Activated T-cell treated with anti-CD3 and anti-CD28 coated beads for 48 hours (primary cell): ENCODE data around the gene SHH.

ENCODE experiments used
- DNase-seq: peaks from one replicate; pipeline ENCODE4 v3.0.0-alpha.2; 2020; ENCODE audit warnings: low read depth

The SHH gene

DNA sequence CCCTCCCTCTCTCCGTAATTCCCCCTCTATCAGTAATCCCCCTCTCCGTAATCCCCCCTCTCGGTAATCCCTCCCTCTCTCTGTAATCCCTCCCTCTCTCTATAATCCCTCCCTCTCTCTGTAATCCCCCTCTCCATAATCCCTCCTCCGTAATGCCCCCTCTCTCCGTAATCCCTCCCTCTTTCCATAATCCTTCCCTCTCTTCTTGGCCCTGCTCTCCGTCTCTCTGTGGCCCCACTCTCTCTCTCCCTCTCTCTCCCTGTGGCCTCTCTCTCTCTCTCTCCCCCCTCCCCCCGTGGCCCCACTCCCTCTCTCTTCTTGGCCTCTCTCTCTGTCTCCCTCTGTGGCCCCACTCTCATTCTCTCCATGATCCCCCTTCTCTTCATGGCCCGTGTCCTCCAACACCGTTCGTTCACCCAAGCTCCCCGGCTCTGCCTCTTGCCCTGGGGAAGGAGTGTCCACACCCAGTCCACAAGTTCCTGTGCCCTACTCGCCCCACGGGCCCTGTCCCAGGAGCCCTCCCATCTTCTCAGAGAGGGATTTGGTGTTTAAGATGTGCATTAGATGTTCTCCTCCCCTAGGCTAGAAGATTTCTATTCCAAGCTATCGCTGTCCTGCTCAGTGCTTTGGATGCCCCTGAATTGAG, 19.8 kb downstream of the SHH start:
- DNase-seq: no peak

DNA sequence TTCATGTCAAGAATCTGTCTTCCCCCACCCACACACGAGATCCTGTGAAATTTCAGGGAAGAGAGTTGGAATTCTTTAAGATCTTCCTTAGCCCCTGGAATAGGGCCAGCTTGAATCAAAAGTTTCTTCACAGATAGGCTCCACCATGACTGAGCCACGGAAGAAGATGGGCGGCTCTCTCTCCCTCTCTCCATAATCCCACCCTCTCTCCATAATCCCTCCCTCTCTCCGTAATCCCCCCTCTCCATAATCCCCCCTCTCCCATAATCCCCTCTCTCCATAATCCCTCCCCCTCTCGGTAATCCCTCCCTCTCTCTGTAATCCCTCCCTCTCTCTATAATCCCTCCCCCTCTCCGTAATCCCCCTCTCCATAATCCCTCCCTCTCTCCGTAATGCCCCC, 20.4 kb downstream of the SHH start:
- DNase-seq: no peak

DNA sequence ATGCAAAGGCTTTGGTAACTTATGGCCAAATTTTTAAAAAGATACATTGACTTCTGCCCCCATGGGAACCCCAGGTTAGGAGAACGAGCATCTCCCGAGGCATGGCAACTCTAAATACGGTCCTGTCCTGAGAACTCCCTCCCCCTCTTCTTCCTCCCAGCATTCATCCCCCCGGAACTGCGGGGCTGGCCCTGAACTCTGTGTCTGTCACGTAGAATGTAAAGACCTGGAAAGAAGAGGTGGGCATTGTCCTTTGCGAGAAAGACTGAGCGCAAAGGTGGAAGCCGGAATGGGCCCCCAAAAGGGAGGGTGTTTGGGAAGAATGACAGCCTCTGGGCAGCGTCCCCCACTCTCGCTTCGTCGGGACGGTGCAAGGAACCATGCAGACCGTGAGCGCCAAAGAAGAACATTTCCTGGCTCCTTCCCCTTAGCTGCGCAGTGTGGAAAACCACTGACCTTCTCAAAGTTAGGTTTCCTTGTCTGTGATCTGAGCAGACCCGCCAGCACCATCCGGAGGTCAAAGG, 21.0 kb downstream of the SHH start:
- no peak for DNase-seq

DNA sequence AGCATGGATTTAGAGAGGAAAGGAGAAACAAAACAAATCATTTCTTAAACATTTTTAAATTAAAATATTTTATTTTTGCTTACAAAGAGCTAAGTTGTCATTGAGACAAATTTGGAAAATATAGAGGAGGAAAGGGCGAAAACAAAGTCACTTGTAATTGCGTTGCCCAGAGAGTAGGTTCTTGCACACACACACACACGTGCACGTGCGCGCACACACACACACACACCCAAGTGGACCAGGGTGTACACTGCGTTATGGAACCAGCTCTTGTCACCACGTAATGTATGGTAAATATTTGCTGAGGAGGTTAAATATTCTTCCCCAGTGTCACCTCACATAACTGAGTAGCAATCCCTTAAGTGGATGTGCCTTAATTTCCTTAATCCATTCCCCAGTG, 21.6 kb downstream of the SHH start:
- DNase-seq: no peak

DNA sequence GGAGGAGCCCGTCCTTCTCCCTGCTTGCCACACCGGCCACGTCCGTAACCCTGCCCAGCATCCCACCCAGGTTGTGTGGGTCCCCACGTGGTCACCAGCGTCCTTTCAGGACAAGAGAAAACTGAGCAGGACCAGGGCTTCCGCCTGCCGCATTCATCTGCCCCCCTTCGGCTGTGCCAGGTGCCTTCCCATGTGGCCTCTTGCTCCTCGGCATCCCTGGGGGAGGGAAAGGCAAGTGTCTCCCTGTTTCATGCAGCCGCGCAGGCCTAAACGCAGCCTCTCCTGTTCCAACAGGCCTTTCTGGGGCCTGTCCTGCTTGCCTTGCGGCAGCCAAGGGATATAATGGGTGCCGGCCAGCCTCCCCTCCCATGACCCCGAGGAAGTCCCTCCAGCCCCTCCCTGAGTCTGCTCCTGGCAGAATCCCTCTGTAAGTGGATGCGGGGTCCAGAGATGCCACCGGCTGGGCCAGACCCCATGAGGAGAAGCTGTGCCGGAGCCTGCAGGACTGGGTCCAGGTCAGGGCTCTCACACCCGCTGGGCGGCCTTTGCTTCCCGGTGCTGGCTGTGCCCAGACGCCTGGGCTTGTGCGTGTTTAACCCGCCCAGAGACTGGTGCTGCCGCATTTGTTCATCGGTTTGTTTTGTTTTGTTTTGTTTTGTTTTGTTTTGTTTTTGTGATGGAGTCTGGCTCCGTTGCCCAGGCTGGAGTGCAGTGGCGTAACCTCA, 23.1 kb downstream of the SHH start:
- no peak for DNase-seq

DNA sequence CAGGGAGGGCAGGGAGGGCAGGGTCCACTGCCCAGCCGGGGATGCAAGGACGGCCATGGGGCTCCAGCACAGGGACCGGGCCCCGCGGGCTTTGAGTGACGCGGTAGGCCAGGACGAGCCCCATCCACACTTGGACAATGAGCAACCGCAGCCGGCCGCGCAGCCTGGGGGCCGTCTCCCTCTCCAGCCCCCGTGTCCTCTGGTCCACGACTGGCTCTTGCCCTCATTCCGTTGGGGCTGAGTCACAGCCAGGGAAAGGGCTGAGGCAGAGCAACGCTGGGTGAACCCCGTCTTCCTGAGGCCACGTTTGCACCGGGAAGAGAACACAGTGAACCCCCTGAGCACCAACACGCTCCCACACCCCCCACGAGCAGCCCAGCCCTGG, 23.7 kb downstream of the SHH start:
- no peak for DNase-seq

DNA sequence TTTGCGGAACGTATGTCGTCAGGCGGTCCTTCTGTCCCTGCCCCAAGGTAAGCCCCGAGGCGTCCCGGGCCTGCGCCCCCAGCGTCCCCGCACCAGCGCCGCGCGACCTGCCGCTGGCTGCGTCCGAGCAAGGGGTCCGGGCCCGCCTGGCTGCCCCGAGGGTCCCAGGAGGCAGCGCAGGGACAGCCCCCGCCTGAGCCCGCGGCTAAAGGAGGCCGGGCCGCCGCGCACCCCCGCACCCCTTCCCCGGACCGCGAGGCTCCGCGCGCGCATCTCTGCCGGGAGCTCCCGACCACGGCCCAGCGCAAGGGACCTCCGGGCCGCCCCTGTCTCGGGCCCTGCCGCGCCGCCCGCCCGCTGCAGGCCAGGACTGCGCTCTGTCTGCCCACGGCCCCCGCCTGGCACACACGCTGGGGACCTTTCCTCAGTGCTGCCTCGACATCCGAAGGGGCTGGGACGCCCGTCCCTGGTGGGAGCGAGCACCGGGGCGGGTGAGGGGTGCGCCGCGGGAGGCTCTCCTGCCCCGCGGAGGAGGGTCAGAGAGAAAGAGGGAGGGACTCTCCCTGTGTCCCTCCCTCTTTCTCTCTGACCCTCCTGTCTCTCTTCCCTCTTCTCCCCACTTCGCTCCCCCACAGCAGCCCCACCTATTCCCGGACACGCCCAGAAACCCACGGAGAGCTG, 25.0 kb downstream of the SHH start:
- no peak for DNase-seq

DNA sequence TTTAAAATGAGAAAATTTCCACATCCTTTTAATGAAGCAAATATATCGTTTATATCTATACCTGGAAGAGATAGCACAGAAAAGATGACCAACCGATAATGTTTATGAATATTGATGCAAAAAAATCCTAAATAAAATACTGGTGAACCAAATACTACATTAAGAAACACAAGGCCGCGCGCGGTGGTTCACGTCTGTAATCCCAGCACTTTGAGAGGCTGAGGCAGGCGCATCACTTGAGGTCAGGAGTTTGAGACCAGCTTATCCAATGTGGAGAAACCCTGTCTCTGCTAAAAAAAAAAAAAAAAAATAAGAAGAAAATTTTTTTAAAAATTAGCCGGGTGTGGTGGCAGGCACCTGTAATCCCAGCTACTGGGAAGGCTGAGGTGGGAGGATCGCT, 25.8 kb downstream of the SHH start:
- no peak for DNase-seq

DNA sequence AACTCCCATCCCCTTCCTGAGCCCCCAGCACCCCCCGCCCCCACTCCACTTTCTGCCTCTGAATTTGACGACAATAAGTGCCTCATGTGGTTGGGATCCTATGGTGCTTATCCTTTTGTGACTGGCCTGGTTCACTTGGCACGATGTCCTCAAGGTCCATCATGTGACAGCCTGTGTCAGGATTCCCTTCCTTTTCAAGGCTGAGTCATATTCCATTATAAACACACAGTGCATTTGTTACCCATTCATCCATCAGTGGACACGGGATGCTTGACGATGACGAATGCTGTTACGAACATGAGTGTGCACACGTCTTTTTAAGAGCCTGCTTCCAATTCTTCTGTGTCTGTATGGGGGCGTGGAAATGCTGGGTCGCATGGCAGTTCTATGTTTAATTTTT, 26.7 kb downstream of the SHH start:
- DNase-seq: no peak

DNA sequence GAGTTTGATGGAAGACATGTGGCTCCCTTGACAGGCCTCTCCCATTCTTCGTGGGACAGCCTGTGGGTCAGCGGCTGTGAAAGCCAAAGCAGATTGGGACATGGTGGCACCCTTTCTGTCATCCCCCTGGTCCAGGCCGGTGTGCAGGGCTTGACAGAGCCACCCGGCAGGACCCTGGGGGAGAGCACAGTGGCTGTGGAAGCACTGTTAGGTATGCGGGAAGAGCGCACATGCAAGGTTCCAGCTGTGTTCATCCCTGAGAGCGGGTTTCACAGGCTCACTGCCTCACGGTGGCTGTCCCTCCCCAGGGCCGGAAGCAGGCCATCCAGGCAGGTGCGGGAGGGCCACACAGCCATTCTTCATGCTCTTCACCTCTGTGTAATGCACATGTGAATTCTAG, 29.8 kb downstream of the SHH start:
- DNase-seq: no peak

DNA sequence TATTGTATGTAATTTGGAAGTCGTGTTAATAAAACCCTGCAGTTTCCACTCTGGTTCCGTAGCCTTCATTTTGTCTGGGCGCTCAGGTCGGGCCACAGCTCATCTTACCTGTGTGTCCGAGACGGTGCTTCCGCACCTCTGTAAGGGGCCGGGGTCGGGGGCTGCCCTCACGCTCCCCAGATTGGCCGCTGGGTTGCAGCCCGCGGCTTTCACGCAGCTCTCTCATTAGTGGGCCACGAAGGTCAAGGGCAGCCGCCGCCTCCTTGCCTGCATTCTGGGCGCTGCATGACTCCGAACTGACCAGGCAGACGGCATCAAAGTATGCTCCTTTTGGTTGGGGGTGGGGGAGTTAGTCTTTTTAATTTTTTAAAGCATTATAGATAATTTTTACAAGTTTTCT, 30.8 kb downstream of the SHH start:
- DNase-seq: no peak

DNA sequence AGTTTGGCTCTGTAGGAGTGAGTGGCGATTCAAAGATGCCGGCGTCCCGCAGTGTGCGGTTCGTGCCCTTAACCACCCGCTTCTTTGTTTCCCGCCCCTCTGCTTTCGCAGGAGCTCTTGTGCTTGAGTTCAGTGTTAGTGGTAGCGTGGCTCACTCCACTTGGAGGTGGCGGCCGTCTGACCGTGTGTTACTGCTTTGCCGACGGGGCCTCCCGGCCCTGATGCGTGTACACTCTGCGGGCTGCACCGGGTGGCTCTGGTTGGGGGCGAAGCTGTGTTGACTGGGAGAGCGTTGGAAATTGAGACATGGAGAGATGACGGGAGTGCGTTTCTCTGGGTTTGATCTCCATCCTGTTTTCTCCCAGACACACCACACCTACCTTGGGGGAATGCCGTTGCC, 31.4 kb downstream of the SHH start:
- DNase-seq: no peak

DNA sequence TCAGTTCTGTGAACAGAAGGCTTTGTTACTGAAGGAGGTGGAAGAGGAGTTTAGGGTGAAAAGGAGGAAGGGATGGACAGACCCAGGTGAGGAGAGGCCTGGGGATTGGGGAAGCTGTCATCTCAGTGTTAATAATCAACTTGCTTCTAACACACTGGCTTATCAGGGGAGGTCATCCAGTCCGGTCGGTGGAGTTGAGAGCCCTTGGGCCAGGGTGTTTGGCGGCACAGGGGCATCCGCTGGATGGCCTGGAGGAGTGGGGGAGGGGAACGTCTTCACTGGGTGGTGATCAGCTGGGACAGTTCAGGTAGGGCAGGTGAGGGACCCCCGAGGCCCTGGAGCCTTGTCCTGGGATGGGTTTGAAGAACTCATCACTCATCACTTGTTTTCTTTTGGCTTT, 33.9 kb downstream of the SHH start:
- DNase-seq: no peak

DNA sequence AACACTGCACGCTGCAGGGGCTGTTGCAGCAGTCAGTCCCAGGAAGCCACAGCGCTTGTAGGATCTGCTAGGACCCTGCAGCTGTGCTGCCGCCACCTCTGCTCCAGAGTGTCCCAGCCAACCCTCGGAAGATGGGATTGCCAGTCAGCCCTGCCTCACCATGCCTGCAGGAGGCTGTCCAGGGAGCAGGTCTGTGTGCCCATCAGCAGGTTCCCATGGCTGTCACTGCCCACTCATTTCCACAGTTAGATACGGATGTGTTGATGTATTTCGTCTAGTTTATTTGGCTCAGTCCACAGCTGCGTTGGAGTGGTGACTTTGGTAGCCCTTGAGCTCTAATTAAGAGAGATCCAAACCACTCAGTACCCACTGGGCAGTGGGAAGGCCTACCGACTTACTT, 35.7 kb downstream of the SHH start:
- DNase-seq: no peak

DNA sequence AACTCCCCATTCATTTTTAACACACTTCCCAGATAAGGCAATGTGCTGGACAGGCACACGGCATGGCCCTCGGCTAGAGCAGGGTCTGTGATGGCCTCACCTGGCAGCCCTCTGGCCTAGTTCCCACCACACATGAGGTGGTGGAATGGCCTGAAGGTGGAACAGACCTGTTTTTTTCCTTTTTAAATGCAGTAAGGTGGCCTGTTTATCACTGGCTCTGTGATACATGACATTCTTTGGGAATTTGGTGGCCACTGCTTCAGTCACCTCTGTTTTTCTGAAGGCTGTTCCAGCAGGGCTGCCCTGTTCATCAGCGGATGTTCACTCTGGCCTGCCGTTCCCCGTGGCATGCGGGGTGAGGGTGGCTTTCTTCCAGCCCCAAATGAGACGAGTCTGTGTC, 36.6 kb downstream of the SHH start:
- no peak for DNase-seq

DNA sequence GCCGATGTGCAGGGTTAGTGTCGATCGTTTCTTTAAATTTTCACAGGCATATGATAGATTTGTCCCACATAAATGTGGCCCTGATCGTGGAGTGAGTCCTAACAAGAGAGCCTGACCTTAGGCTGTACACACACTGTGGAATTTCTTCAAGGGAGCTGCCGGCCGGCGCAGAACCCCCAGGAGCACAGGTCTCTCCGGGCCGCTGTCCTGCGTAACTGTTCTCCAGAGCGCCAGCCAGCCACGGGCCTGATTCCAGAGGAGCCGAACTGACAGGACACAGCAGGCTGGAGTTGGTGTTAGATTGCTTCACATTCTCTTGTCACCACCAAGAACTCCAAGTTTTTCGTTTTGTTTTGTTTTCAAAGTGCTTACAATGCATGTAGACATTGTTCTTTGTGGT, 37.3 kb downstream of the SHH start:
- DNase-seq: no peak

DNA sequence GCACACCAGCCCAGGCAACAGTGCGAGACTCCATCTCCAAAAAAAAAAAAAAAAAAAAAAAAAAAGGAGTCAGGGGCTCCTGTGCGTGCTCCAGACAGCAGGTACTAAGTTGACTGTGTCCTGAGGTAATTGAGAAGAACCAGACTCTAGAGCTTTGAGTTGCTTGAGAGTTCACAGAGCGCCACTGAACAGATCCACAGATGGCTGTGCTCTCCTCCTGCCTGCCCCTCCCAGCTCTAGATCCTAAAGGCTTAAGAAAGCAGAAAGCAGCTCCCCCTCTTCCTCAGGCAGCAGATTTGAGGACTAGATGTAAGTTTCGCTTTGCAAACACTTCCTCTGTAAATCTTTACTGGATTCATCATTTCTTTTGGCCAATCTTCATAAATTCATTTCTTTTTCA, 38.7 kb downstream of the SHH start:
- no peak for DNase-seq

DNA sequence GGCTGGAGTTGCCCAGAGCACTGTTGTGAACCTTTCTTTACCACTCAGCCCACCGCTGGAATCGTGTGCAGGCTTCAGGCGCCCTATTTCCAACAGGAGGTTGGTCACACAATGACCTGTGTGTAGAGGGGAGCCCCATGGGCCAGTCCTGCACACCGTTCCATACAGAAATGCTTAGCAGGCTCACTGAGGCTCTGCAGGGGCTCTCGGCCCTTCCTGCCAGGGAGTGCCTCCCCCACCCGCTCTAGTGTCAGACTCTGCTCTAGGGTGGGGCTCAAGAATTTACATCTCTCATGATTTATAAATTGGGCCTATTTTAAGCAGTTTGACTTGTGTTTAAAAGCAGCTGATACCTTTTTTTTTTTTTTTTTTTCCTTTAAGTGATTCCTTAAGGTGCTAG, 42.0 kb downstream of the SHH start:
- DNase-seq: no peak

DNA sequence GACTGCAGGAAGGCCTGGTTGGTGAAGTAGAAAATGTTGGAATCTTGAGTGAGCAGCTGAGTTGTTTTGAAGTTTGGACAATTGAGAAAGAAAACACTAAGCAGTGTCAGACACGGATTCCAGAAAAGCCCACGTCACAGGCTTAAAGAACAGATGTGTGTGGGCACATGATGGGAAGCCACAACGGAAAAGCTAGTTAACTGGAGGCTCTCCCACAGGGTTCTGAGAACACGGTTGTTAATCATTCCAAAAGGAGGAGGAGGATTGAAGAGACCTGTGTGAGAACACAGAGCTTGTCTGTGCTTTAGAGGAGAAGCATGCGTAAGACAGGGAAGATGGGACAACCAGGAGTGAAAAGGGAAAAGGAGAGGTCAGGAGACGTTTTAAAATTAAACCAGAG, 42.6 kb downstream of the SHH start:
- no peak for DNase-seq

DNA sequence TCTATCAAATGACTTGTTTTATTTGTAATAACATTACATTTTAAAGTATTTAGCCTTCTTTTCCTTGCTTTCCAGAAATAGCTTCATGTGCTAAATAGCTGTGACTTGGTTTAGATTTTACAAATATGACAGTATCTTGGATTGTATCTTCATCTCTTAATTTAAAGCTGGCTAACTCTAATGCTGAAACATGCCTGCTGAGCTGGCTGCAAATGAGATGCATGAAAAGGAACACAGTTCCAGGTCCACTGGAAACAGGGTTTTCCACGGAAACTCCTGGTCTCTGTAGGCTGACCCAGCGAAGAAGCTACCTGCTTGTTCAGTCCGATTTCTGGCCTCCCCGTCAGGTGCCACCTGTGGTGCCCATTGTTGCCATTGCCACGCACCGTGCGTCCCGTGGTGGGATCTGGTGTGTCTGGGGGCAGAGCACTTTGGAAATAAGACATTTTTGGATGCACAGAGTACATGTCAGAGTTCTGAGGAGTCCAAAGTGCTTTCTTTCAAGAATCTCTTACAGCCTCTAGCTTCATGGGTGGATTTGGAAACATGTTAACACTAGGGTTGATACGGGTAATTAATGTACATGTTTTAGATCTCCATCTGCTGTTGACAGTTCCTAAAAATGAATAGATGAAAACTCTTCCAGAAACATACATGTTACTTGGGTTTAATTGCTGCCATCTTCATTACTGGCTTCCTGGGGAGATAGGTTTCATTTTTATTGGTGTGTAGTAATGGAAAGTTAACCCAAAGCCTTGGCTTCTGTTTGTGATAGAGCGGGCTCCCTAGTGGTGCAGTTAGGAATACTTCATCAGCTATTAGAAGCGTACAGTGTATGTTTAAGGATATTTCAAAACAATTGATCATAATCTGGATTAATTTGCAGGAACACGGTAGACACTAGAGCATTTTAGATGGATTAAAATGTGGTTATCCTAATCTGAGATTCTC, 45.0 kb downstream of the SHH start:
- no peak for DNase-seq

DNA sequence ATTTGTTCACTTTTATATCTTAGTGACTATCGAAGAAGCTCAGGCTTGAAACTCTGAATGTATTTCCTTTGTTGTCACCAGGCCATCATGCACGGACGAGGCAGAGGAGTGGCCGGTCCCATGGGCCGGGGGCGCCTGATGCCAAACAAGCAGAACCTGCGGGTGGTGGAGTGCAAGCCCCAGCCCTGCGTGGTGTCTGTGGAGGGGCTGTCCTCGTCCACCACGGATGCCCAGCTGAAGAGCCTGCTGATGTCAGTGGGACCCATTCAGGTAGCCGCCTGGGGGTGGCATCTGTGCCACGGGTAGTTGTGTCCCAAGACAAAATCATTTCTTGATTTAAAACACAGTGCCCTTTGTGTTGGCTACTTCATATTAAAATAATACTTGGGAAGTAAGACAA, 45.9 kb downstream of the SHH start:
- no peak for DNase-seq

DNA sequence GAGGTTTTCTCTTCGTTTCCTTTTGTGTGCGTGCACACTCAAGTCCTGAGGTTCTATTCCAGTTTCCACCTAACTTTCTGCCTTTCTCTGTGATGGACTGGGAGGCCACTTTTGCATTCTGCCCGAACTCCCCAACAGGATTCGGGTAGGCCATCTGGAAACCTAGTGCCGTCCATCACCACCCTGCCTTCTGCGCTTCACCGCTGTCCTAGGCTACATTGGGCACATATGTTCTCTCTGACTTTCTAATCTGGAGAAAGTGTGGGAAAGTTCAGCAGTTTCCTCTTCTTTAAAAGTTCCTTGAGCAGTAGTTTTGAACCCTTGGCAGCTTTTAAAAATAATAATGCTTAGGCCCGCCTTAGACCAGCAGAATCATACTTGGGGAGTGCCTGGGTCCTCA, 46.8 kb downstream of the SHH start:
- no peak for DNase-seq
